Suprapubic skin (tissue), 4 donors: ENCODE data around the gene PARP4. TPM values are rescaled to one million over a fixed set of nuclear protein-coding genes. Genes with fewer than 3 reads are reported as not detected.
A peak's percentile ranks its signal among the peaks of the same experiment; 100 is the strongest.
"Not testable (repeated sequence)": the region's sequence is repeated elsewhere in the genome, so short reads cannot be mapped to it uniquely, and the experiment has no call there.

Experiments
- DNase-seq, 2 donors: peaks; one replicate each; pipeline ENCODE4 v3.0.0-alpha.2; 2019; ENCODE audit warnings: low spot score in 2 of 2
- H3K27ac ChIP-seq: fragments of 200-600 bp; sonication (generic); one replicate; pipeline ENCODE4 v1.5.1; 2019
- H3K27me3 ChIP-seq: fragments of 200-600 bp; sonication (generic); one replicate; pipeline ENCODE4 v1.5.1; 2019
- H3K36me3 ChIP-seq: fragments of 200-600 bp; sonication (generic); one replicate; pipeline ENCODE4 v1.5.1; 2019
- H3K4me1 ChIP-seq: fragments of 200-600 bp; sonication (generic); one replicate; pipeline ENCODE4 v1.5.1; 2019
- H3K4me3 ChIP-seq: fragments of 200-600 bp; sonication (generic); one replicate; pipeline ENCODE4 v1.5.1; 2019; ENCODE audit warnings: mild to moderate bottlenecking
- H3K9me3 ChIP-seq: fragments of 200-600 bp; sonication (generic); one replicate; pipeline ENCODE4 v1.5.1; 2019
- CTCF ChIP-seq, 2 donors: fragments of 200-600 bp in 1 of 2; fragments of 450-650 bp in 1 of 2; sonication (generic) in 1 of 2; IDR thresholded peaks; one replicate each; pipeline ENCODE4 v1.5.1; 2016 to 2019; ENCODE audit warnings: antibody characterized with exemption in 2 of 2, mild to moderate bottlenecking in 1 of 2, moderate library complexity in 1 of 2
- EP300 ChIP-seq: sonication (generic); formaldehyde crosslinking; IDR thresholded peaks from one replicate; pipeline ENCODE4 v1.6.1; 2017; ENCODE audit warnings: antibody characterized with exemption
- POLR2A ChIP-seq, 2 donors: fragments of 450-650 bp; IDR thresholded peaks; one replicate each; pipeline ENCODE4 v1.6.1; 2017; ENCODE audit warnings: antibody characterized with exemption in 2 of 2, mild to moderate bottlenecking in 2 of 2, moderate library complexity in 2 of 2
- POLR2AphosphoS5 ChIP-seq, 3 donors: sonication (generic); formaldehyde crosslinking; IDR thresholded peaks; one replicate each; pipeline ENCODE4 v1.6.1; 2017; ENCODE audit warnings: antibody characterized with exemption in 3 of 3
- WGBS: methylation state at CpG from one replicate; pipeline ENCODE4 v1.1.5; 2018; 5-methylcytosine and 5-hydroxymethylcytosine counted together
- total RNA-seq, 4 donors: library from RNA; depleted of rRNA; stranded (reverse); fragments of >200 nt; gene quantifications; one replicate each; pipeline ENCODE4 v1.1.0, GENCODE V29; 2016

The PARP4 gene
- total RNA-seq, 4 donors from 2014 or later = 22.3 to 45.0 (median 24.2) TPM

DNA sequence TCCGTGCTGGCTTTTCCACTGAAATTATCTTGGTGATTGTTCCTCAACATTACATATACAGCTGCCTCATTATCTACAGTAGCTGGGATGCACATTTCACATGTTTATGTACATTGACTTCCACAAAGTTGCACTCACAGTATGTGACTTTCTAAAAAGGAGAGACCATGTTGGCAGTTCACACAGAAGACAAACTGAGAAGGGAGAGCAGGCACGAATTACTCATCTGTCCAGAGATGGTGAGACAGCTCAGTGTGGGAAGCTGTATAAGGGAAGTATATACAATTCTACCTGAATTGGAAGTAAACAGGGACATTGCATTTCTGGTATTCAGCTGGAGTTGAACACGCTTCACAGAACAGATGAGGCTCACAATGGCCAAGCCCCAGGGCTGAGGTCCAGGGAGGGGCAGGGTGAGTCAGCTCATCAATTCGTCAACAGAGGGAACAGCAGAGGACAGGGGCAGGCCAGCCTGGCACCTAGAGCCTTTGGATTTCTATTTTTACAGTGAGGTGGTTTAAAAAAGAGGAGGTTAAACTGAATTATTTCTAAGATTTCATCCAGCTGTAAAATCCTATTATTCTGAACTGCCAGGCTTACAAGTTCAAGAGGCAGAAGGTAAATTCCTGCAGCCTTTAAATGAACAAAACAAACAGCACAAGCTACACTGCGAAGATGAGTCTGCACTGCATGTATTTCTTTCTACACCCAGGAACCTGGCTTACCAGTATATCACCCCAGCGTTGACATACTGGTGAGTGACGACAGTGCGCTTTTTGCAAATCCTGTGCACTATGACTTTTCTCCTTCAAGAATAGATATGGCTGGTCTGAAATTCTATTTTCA is 9.8 kb downstream of the PARP4 start:
- peak in 1 of 2 donors; percentile 64 for DNase-seq

DNA sequence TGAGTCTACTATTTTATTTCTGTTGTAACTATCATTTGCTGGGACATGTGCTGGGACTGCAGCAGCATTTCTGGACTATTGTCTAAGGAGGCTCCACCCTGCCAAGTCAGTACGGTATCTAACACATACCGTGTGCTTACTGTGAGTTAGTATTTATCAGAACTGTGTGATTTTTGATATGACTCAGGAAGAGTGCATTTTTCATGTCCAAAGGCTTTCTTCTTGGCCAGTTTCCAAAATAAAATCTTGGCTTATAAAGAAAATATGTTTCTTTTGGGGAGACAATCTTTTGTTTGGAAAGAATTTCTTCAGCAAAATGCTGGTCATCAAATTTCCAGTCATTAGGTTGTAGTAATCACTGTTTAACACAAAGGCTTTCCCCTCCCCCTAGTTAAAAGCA is 11.6 kb downstream of the PARP4 start:
- TF ChIP-seq CTCF (IDR thresholded peaks at IDR 0.05) (no peak), POLR2AphosphoS5 (IDR thresholded peaks at IDR 0.05) (no peak), POLR2A (IDR thresholded peaks at IDR 0.05) (no peak), EP300 (no peak)
- DNase-seq = no peak
- Histone ChIP-seq H3K27ac (no peak overlapping the region), H3K4me3 (no peak overlapping the region), H3K9me3 (no peaks in the 10 kb centered on the region), H3K27me3 (no peaks in the 10 kb centered on the region), H3K4me1 (peaks cover 19% of the 10 kb centered on the region), H3K36me3 (peaks cover 28% of the 10 kb centered on the region)
- 29% methylated on average over 2 of the region's 2 CpGs for WGBS

More for the DNA sequence above, 9.8 kb downstream of the PARP4 start:
- no peaks in the 10 kb centered on the region for H3K9me3 ChIP-seq
- TF ChIP-seq CTCF (IDR thresholded peaks at IDR 0.05) (no peak), POLR2A (IDR thresholded peaks at IDR 0.05) (no peak), POLR2AphosphoS5 (IDR thresholded peaks at IDR 0.05) (no peak), EP300 (no peak)
- peaks cover 22% of the 10 kb centered on the region for H3K36me3 ChIP-seq
- H3K4me1 ChIP-seq = peaks cover 19% of the 10 kb centered on the region
- H3K27me3 ChIP-seq = no peaks in the 10 kb centered on the region
- no peak overlapping the region for H3K4me3 ChIP-seq
- 54% methylated on average over 8 of the region's 8 CpGs for WGBS
- peak overlapping the region; percentile 34 for H3K27ac ChIP-seq

DNA sequence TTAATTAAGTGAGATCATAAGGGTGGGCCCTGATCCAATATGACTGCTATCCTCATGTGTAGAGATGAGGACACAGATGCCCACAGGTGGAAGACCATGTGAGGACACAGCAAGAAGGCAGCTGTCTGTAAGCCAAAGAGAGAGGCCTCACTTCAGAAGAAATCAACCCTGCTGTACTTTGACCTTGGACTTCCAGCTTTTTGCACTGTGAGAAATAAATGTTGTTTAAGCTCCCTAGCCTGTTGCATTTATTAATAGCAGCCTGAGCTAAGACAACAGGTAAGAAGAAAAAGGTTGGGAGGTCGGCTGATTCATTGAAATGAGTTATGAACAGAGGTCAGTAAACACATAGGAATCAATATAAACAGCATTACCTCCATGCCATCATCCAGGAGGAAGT is 14.8 kb downstream of the PARP4 start:
- Histone ChIP-seq H3K27me3 (no peaks in the 10 kb centered on the region), H3K27ac (no peak overlapping the region), H3K9me3 (no peaks in the 10 kb centered on the region), H3K4me1 (peaks cover 19% of the 10 kb centered on the region), H3K4me3 (no peak overlapping the region), H3K36me3 (peaks cover 56% of the 10 kb centered on the region)
- TF ChIP-seq POLR2AphosphoS5 (IDR thresholded peaks at IDR 0.05) = no peak
- no peak for TF ChIP-seq EP300
- no peak for TF ChIP-seq CTCF (IDR thresholded peaks at IDR 0.05)
- no peak for TF ChIP-seq POLR2A (IDR thresholded peaks at IDR 0.05)
- no peak for DNase-seq
- WGBS = 94% methylated on average over 1 of the region's 1 CpG

GRCh38 chr13:24496295-24496694 is 16.3 kb downstream of the PARP4 start:
- not testable (repeated sequence) for H3K4me3 ChIP-seq, H3K9me3 ChIP-seq, H3K27me3 ChIP-seq, H3K27ac ChIP-seq, DNase-seq
- peaks cover 70% of the 10 kb centered on the region for H3K36me3 ChIP-seq
- peaks cover 15% of the 10 kb centered on the region for H3K4me1 ChIP-seq
- 50% methylated on average over 1 of the region's 2 CpGs for WGBS

GRCh38 chr13:24495151-24495729 is 17.3 kb downstream of the PARP4 start:
- H3K9me3 ChIP-seq = no peaks in the 10 kb centered on the region
- WGBS = 52% methylated on average over 3 of the region's 3 CpGs
- TF ChIP-seq CTCF (IDR thresholded peaks at IDR 0.05) = no peak
- TF ChIP-seq POLR2A (IDR thresholded peaks at IDR 0.05) = no peak
- TF ChIP-seq POLR2AphosphoS5 (IDR thresholded peaks at IDR 0.05) = no peak
- TF ChIP-seq EP300 = no peak
- no peak for DNase-seq
- H3K4me3 ChIP-seq = no peak overlapping the region
- no peak overlapping the region for H3K27ac ChIP-seq
- H3K4me1 ChIP-seq = peaks cover 8% of the 10 kb centered on the region
- H3K36me3 ChIP-seq = peaks cover 72% of the 10 kb centered on the region
- no peaks in the 10 kb centered on the region for H3K27me3 ChIP-seq
